Effector CD4-positive, alpha-beta T cell (primary cell): ENCODE measurements around the gene TPD52L2.
"Not testable (repeated sequence)": the region's sequence is repeated elsewhere in the genome, so short reads cannot be mapped to it uniquely, and the experiment has no call there.

Experiments used
- DNase-seq: peaks from one replicate; pipeline ENCODE4 v3.0.0-alpha.2; 2020

The TPD52L2 gene

GRCh38 chr20:63836458-63837344 is 28.4 kb upstream of the TPD52L2 start:
- no peak for DNase-seq

- no peak for DNase-seq
Observed at GRCh38 chr20:63837479-63837878, 27.6 kb upstream of the TPD52L2 start.

GRCh38 chr20:63839620-63840019 is 25.4 kb upstream of the TPD52L2 start:
- DNase-seq: no peak

GRCh38 chr20:63840405-63840828 is 24.7 kb upstream of the TPD52L2 start:
- no peak for DNase-seq

- DNase-seq: no peak
Observed at GRCh38 chr20:63842258-63842657, 22.8 kb upstream of the TPD52L2 start.

- no peak for DNase-seq
Observed at GRCh38 chr20:63843222-63843621, 21.8 kb upstream of the TPD52L2 start.

- DNase-seq: no peak
Observed at GRCh38 chr20:63843778-63844177, 21.3 kb upstream of the TPD52L2 start.

- no peak for DNase-seq
Observed at GRCh38 chr20:63844511-63844991, 20.5 kb upstream of the TPD52L2 start.

- DNase-seq: no peak
Observed at GRCh38 chr20:63846128-63846771, 18.8 kb upstream of the TPD52L2 start.

- no peak for DNase-seq
Observed at GRCh38 chr20:63846888-63847236, 18.2 kb upstream of the TPD52L2 start.

- no peak for DNase-seq
Observed at GRCh38 chr20:63847237-63848002, 17.6 kb upstream of the TPD52L2 start.

GRCh38 chr20:63848003-63848911 is 16.8 kb upstream of the TPD52L2 start:
- no peak for DNase-seq

GRCh38 chr20:63850689-63851547 is 14.2 kb upstream of the TPD52L2 start:
- DNase-seq: no peak

- DNase-seq: not testable (repeated sequence)
Observed at GRCh38 chr20:63851548-63851943, 13.5 kb upstream of the TPD52L2 start.

- DNase-seq: not testable (repeated sequence)
Observed at GRCh38 chr20:63853733-63854068, 11.4 kb upstream of the TPD52L2 start.

GRCh38 chr20:63854069-63854765 is 10.9 kb upstream of the TPD52L2 start:
- no peak for DNase-seq

- no peak for DNase-seq
Observed at GRCh38 chr20:63854766-63855362, 10.2 kb upstream of the TPD52L2 start.

GRCh38 chr20:63855363-63856097 is 9.5 kb upstream of the TPD52L2 start:
- no peak for DNase-seq

GRCh38 chr20:63856098-63856511 is 9.0 kb upstream of the TPD52L2 start:
- no peak for DNase-seq
